CD4-positive, alpha-beta T cell (primary cell): ENCODE measurements around the gene TBX5. TPM values are rescaled to one million over a fixed set of nuclear protein-coding genes. Genes with fewer than 3 reads are reported as not detected.

Source experiments
- ATAC-seq: fragments of 200-7000 bp; cut with Tn5 transposase; one replicate; pipeline ENCODE4 v1.10.0; 2022; ENCODE audit warnings: mild to moderate bottlenecking; ENCODE audit not compliant: poor library complexity
- CTCF ChIA-PET: fragments of 350-600 bp; sonication (Branson Sonifier 250); formaldehyde crosslinking; loops from one replicate; lab custom pipeline; 2021; ENCODE audit warnings: antibody characterized with exemption, inconsistent platforms; lab: Charles Lee
- POLR2A ChIA-PET: fragments of 350-600 bp; sonication (Branson Sonifier 250); formaldehyde crosslinking; loops from one replicate; lab custom pipeline; 2021; ENCODE audit warnings: antibody characterized with exemption, inconsistent platforms; lab: Charles Lee
- DNase-seq, 14 experiments: peaks; one replicate each; pipeline ENCODE4 v3.0.0-alpha.2; 2013 to 2020; ENCODE audit warnings: mixed read lengths in 2 of 14
- H3K27ac ChIP-seq, 2 donors: one replicate each; pipeline versions ENCODE4 v1.5.1 to v1.7.0; 2013; ENCODE audit warnings: low read length in 2 of 2, low read depth in 1 of 2, mild to moderate bottlenecking in 1 of 2
- H3K27me3 ChIP-seq, 2 experiments: 1 replicate in 1 of 2; 2 replicates in 1 of 2; pipeline versions ENCODE4 v1.6.1 to v1.7.0; 2013; ENCODE audit warnings: low read length in 2 of 2, control low read depth in 1 of 2, mild to moderate bottlenecking in 1 of 2, moderate library complexity in 1 of 2; ENCODE audit not compliant: insufficient read depth in 2 of 2, control insufficient read depth in 1 of 2
- H3K36me3 ChIP-seq: one replicate; pipeline ENCODE4 v1.6.1; 2013; ENCODE audit warnings: low read length, control low read depth; ENCODE audit not compliant: insufficient read depth
- H3K4me1 ChIP-seq: one replicate; pipeline ENCODE4 v1.6.1; 2013; ENCODE audit warnings: low read length, control low read depth; ENCODE audit not compliant: insufficient read depth
- H3K4me3 ChIP-seq: one replicate; pipeline ENCODE4 v1.5.1; 2013; ENCODE audit warnings: mild to moderate bottlenecking, low read length, moderate library complexity
- H3K9me3 ChIP-seq, 2 experiments: 1 replicate in 1 of 2; 2 replicates in 1 of 2; pipeline versions ENCODE4 v1.6.1 to v1.7.0; 2013; ENCODE audit warnings: low read length in 2 of 2, mild to moderate bottlenecking in 2 of 2, control low read depth in 1 of 2, moderate library complexity in 1 of 2; ENCODE audit not compliant: control insufficient read depth in 1 of 2, insufficient read depth in 1 of 2
- H3K27ac Mint-ChIP-seq: one replicate; pipeline ENCODE4 v1.8.0; 2020; ENCODE audit warnings: mixed read lengths
- H3K27me3 Mint-ChIP-seq: one replicate; pipeline ENCODE4 v1.8.0; 2021; ENCODE audit warnings: mixed read lengths
- H3K36me3 Mint-ChIP-seq: one replicate; pipeline ENCODE4 v1.8.0; 2021; ENCODE audit warnings: low read depth, mixed read lengths
- H3K4me1 Mint-ChIP-seq: one replicate; pipeline ENCODE4 v1.8.0; 2021; ENCODE audit warnings: low read depth, mixed read lengths
- H3K4me3 Mint-ChIP-seq: one replicate; pipeline ENCODE4 v1.8.0; 2020; ENCODE audit warnings: mild to moderate bottlenecking, mixed read lengths
- H3K9me3 Mint-ChIP-seq: one replicate; pipeline ENCODE4 v1.8.0; 2020; ENCODE audit warnings: mixed read lengths
- CTCF ChIP-seq: fragments of 200-600 bp; IDR thresholded peaks from one replicate; pipeline ENCODE4 v1.8.0; 2022; ENCODE audit warnings: antibody characterized with exemption, mild to moderate bottlenecking
- intact Hi-C, 2 experiments: fragments of 100-400 bp; cut with DNase I in 1 of 2; cut with micrococcal nuclease in 1 of 2; formaldehyde crosslinking; loops; one replicate each; pipeline versions ENCODE4 v1.15.1 to v1.9.0; 2023 to 2025; cut with DNase I, micrococcal nuclease
- total RNA-seq, 174 experiments: library from RNA in 2 of 174; stranded (reverse) in 2 of 174; gene quantifications; one replicate each; pipeline ENCODE4 v1.2.3 and lab custom pipeline; 2021 to 2026

The TBX5 gene
- total RNA-seq, 2 experiments from 2014 or later = not detected

- H3K27me3 Mint-ChIP-seq = peaks cover 95% of the 10 kb centered on the region
- H3K36me3 Mint-ChIP-seq = no peaks in the 10 kb centered on the region
- no peak overlapping the region for H3K4me3 Mint-ChIP-seq
- no peak overlapping the region for H3K27ac ChIP-seq
- no peaks in the 10 kb centered on the region for H3K4me1 Mint-ChIP-seq
- H3K9me3 ChIP-seq = peaks cover 0 to 54% of the 10 kb centered on the region in 2 experiments
- POLR2A ChIA-PET = no interaction called here
- CTCF ChIA-PET = no interaction called here
- no peaks in the 10 kb centered on the region for H3K9me3 Mint-ChIP-seq
- peaks cover 89 to 98% of the 10 kb centered on the region in 2 experiments for H3K27me3 ChIP-seq
- TF ChIP-seq CTCF = no peak
- no peak overlapping the region for H3K4me3 ChIP-seq
- H3K27ac Mint-ChIP-seq = no peak overlapping the region
- no peak for DNase-seq
- no peaks in the 10 kb centered on the region for H3K4me1 ChIP-seq
- no peak for ATAC-seq
- intact Hi-C loops = loop anchor here in 1 of 2 experiments (2.0 kb wide), 1 partner anchor 20 kb away; no protein-coding TSS in a partner anchor
- H3K36me3 ChIP-seq = no peaks in the 10 kb centered on the region
Observed at GRCh38 chr12:114403011-114403689, 2.8 kb downstream of the TBX5 start.

- intact Hi-C loops = loop anchor here in 1 of 2 experiments (2.0 kb wide), 1 partner anchor 19 kb away; no protein-coding TSS in a partner anchor
- no peaks in the 10 kb centered on the region for H3K4me1 Mint-ChIP-seq
- TF ChIP-seq CTCF = no peak
Observed at GRCh38 chr12:114402084-114402717, 3.7 kb downstream of the TBX5 start.

GRCh38 chr12:114401328-114402083 lies 4.4 kb downstream of the TBX5 start:
- H3K4me3 Mint-ChIP-seq = no peak overlapping the region
- intact Hi-C loops = loop anchor here in 1 of 2 experiments (2.0 kb wide), 1 partner anchor 19 kb away; no protein-coding TSS in a partner anchor

More at GRCh38 chr12:114402084-114402717, 3.7 kb downstream of the TBX5 start:
- H3K36me3 ChIP-seq = no peaks in the 10 kb centered on the region
- no peaks in the 10 kb centered on the region for H3K4me1 ChIP-seq
- no peak overlapping the region for H3K27ac Mint-ChIP-seq
- H3K9me3 Mint-ChIP-seq = no peaks in the 10 kb centered on the region
- no peak overlapping the region for H3K4me3 Mint-ChIP-seq
- no peak overlapping the region for H3K27ac ChIP-seq
- no peak overlapping the region for H3K4me3 ChIP-seq
- H3K9me3 ChIP-seq = peaks cover 0 to 50% of the 10 kb centered on the region in 2 experiments
- no peak for DNase-seq
- no peak for ATAC-seq
- H3K27me3 Mint-ChIP-seq = peaks cover 95% of the 10 kb centered on the region
- no peaks in the 10 kb centered on the region for H3K36me3 Mint-ChIP-seq
- ChIA-PET POLR2A (no interaction called here), CTCF (no interaction called here)
- peaks cover 89 to 98% of the 10 kb centered on the region in 2 experiments for H3K27me3 ChIP-seq

More at GRCh38 chr12:114401328-114402083, 4.4 kb downstream of the TBX5 start:
- Mint-ChIP-seq H3K36me3 (no peaks in the 10 kb centered on the region), H3K4me1 (no peaks in the 10 kb centered on the region), H3K27me3 (peaks cover 93% of the 10 kb centered on the region), H3K9me3 (no peaks in the 10 kb centered on the region), H3K27ac (no peak overlapping the region)
- peaks cover 88 to 98% of the 10 kb centered on the region in 2 experiments for H3K27me3 ChIP-seq
- no peaks in the 10 kb centered on the region for H3K4me1 ChIP-seq
- no peak overlapping the region for H3K4me3 ChIP-seq
- H3K9me3 ChIP-seq = peaks cover 0 to 52% of the 10 kb centered on the region in 2 experiments
- CTCF ChIA-PET = no interaction called here
- no peaks in the 10 kb centered on the region for H3K36me3 ChIP-seq
- POLR2A ChIA-PET = no interaction called here
- no peak for TF ChIP-seq CTCF
- ATAC-seq (no peak), DNase-seq (no peak)
- H3K27ac ChIP-seq = no peak overlapping the region
